Motor neuron (in vitro differentiated cells): ENCODE results near the gene NALCN. TPM values are rescaled to one million over a fixed set of nuclear protein-coding genes. Genes with fewer than 3 reads are reported as not detected.

Experiments used
- ATAC-seq, 8 experiments: fragments of 200-7000 bp; cut with Tn5 transposase; replicated peaks in 6 of 8; 2 replicates each; pipeline ENCODE4 v1.8.0; 2021; ENCODE audit warnings: mild to moderate bottlenecking in 8 of 8, moderate library complexity in 8 of 8
- H3K27ac ChIP-seq, 2 donors: fragments of 250-450 bp; sonication (Bioruptor Pico); 2 replicates each; pipeline ENCODE4 v1.9.0; 2021; ENCODE audit warnings: antibody characterized with exemption in 2 of 2, mild to moderate bottlenecking in 2 of 2, moderate library complexity in 1 of 2
- H3K4me1 ChIP-seq, 2 donors: fragments of 250-450 bp; sonication (Bioruptor Pico); replicated peaks in 1 of 2; 2 replicates each; pipeline ENCODE4 v1.6.1; 2021; ENCODE audit warnings: antibody characterized with exemption in 2 of 2, mild to moderate bottlenecking in 2 of 2, moderate library complexity in 1 of 2
- H3K4me3 ChIP-seq, 5 donors: fragments of 250-450 bp; sonication (Bioruptor Pico); 2 replicates each; pipeline ENCODE4 v1.9.0; 2021; ENCODE audit warnings: antibody characterized with exemption in 5 of 5, mild to moderate bottlenecking in 5 of 5, moderate library complexity in 4 of 5
- WGBS, 10 experiments: fragments of 450-650 bp; shearing (Covaris generic); methylation state at CpG; one replicate each; pipeline ENCODE4 v1.0.0; 2022; 5-methylcytosine and 5-hydroxymethylcytosine counted together
- in situ Hi-C, 9 experiments: fragments of 400-800 bp; cut with MboI; loops; one replicate each; pipeline ENCODE4 v1.15.0; 2021; ENCODE audit warnings: low sequenced_read_pairs in 9 of 9, low pct_unique_long_range_greater_than_20kb in 2 of 9; ENCODE audit not compliant: unreplicated experiment in 9 of 9
- total RNA-seq, 8 experiments: library from RNA; unstranded; fragments of 300-600 nt; gene quantifications; 2 replicates each; pipeline versions ENCODE4 v1.2.3 to v1.2.4, GENCODE V29; 2022

NALCN gene
- total RNA-seq, 8 experiments from 2014 or later = 0.40 to 21.3 (median 3.0) TPM

- H3K27ac ChIP-seq = no peak overlapping the region
- in situ Hi-C loops = no loop called here
- H3K4me3 ChIP-seq = no peak overlapping the region
- ATAC-seq = no peak
- peaks cover 0 to 6% of the 10 kb centered on the region in 2 donors for H3K4me1 ChIP-seq
- WGBS, 10 experiments = 60 to 98% (median 90%) methylated on average over 1 to 5 of the region's 5 CpGs; no CpG with 5 or more reads in 3 of the 10 experiments
Observed at GRCh38 chr13:101354895-101355294, 61.4 kb downstream of the NALCN start.

GRCh38 chr13:101346942-101347728 lies 69.2 kb downstream of the NALCN start:
- no peak for ATAC-seq
- H3K4me3 ChIP-seq = no peak overlapping the region
- in situ Hi-C loops = no loop called here
- WGBS, 10 experiments = 32 to 95% (median 68%) methylated on average over 1 to 4 of the region's 5 CpGs
- no peak overlapping the region for H3K27ac ChIP-seq
- peaks cover 0 to 4% of the 10 kb centered on the region in 2 donors for H3K4me1 ChIP-seq

DNA sequence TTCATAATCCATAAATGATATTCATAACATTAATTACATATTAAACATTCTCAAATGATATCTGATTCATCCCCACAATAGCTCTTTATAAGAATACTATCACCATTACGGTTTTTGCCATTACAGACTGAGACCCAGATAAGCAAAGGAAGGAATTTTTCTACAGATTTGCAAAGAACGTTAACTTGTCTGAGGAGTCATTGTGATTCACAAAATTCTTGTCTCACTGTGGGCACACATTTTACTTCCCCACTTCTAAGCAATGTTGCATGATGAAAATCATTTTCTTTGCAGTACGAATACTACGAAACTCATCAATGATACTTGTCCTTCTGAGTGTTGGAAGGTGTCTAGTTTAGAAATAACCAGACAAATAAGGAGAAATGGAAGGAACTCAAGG lies 70.1 kb downstream of the NALCN start:
- in situ Hi-C loops = no loop called here
- 57 to 100% (median 93%) methylated on average over 1 to 4 of the region's 4 CpGs; no CpG with 5 or more reads in 1 of the 10 experiments for WGBS, 10 experiments
- no peak overlapping the region for H3K4me3 ChIP-seq
- no peak overlapping the region for H3K27ac ChIP-seq
- H3K4me1 ChIP-seq = no peaks in the 10 kb centered on the region
- ATAC-seq = no peak

DNA sequence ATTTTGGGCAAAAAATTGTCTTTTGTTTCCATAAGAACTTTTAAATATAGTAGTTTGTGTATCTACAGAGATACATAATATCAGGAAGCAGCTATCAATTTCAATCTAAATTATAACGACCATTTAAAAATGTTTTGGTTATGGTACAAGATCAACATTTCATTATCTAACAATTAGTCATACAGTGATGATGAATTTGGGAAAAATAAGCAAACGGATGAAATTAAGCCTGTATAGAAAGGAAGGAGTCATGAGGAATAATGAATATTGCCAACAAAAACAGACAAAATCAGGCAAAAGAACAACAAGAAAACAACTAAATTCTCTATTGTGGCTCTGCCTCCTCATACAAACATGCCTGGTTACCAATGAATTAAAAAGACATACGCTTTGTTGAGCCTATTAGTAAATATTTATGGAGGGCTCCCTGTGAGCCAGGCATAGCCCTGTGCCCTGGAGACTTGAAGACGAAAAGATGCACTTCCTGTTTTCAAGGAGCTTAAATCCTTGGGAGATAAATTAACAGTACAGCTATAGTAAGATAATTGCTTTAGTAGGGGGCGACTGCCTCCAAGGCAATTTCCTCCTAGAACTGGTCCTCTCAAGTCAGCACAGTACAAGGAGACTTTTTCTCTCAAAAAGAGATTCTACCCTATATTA lies 73.0 kb downstream of the NALCN start:
- in situ Hi-C loops = no loop called here
- no peak for ATAC-seq
- no peaks in the 10 kb centered on the region for H3K4me1 ChIP-seq
- no peak overlapping the region for H3K4me3 ChIP-seq
- no peak overlapping the region for H3K27ac ChIP-seq
- 35 to 95% (median 84%) methylated on average over 3 to 5 of the region's 5 CpGs; no CpG with 5 or more reads in 1 of the 10 experiments for WGBS, 10 experiments

DNA sequence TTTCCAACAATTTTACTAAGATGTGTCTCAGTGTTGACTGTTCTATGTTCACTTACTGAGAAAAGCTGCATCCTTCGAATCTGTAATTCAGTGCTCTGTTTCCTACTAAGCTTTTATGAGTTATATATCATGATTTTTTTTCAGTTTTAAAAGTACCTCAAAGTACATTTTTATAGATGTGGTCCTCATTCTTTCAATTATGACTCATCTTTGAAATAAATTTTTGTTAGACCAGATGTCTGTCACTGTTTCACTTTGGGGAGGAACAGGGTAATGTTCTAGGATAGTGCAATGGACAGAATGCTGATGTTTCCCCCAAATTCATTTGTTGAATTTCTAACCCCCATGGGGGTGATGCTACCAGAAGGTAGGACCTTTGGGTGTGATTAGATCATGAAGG lies 74.8 kb downstream of the NALCN start:
- no peak overlapping the region for H3K27ac ChIP-seq
- in situ Hi-C loops = no loop called here
- 0 to 100% (median 76%) methylated on average over 1 of the region's 1 CpG; no CpG with 5 or more reads in 1 of the 10 experiments for WGBS, 10 experiments

DNA sequence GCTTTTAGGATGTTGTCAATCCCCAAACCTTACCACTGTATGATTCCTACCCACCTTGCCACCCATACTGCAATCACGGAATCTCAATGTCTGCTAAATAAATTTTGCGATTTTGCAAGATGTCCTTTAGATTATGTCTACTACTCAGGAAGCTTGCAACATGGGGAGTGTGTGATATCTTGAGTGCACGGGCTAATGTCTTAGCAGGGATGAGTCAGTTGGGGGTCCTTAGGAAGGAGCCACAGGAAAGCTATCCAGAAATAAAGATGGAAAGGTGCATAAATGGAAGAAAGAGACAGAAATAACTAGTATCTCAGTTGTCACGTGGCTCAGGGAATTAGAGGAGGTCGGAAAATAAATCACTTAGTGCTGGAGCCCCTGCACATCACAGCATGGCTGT lies 77.1 kb downstream of the NALCN start:
- peaks cover 0 to 8% of the 10 kb centered on the region in 2 donors for H3K4me1 ChIP-seq
- 39 to 100% (median 84%) methylated on average over 1 to 5 of the region's 5 CpGs; no CpG with 5 or more reads in 1 of the 10 experiments for WGBS, 10 experiments
- H3K27ac ChIP-seq = no peak overlapping the region
- H3K4me3 ChIP-seq = no peak overlapping the region
- no peak for ATAC-seq
- in situ Hi-C loops = no loop called here

More for the DNA sequence above, 74.8 kb downstream of the NALCN start:
- H3K4me1 ChIP-seq = no peaks in the 10 kb centered on the region
- H3K4me3 ChIP-seq = no peak overlapping the region
- ATAC-seq = no peak

DNA sequence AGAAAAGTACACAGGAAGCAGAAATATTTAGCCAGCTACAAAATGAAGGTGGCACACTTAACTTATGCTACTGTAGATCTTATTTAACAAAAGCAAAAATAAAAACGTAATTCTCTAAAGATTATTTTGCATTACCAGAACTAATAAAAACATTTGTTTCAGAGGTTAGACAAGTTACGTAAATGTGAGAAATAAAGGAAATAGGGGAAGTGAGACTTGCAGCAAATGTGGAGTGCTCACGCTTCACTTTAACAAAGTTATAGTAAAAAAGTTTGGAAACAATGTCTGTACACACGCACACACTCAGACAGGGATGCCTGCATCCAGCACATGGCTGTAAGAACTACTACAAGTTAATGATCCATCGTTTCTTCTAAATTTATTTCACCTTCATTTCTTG lies 83.7 kb downstream of the NALCN start:
- 56 to 100% (median 88%) methylated on average over 2 to 5 of the region's 5 CpGs for WGBS, 10 experiments
- peaks cover 0 to 8% of the 10 kb centered on the region in 2 donors for H3K4me1 ChIP-seq
- in situ Hi-C loops = no loop called here
- no peak for ATAC-seq
- no peak overlapping the region for H3K4me3 ChIP-seq
- no peak overlapping the region for H3K27ac ChIP-seq

- peaks cover 0 to 8% of the 10 kb centered on the region in 2 donors for H3K4me1 ChIP-seq
- in situ Hi-C loops = no loop called here
- H3K27ac ChIP-seq = no peak overlapping the region
- H3K4me3 ChIP-seq = no peak overlapping the region
- ATAC-seq = no peak
- 56 to 100% (median 92%) methylated on average over 1 to 2 of the region's 2 CpGs; no CpG with 5 or more reads in 2 of the 10 experiments for WGBS, 10 experiments
Observed at GRCh38 chr13:101331731-101332130, 84.6 kb downstream of the NALCN start.

GRCh38 chr13:101327871-101328270 lies 88.4 kb downstream of the NALCN start:
- Histone ChIP-seq H3K27ac (no peak overlapping the region), H3K4me3 (no peak overlapping the region), H3K4me1 (peaks cover 5 to 7% of the 10 kb centered on the region in 2 donors)
- in situ Hi-C loops = no loop called here
- no peak for ATAC-seq
- WGBS, 10 experiments = 50 to 100% (median 88%) methylated on average over 1 to 3 of the region's 3 CpGs; no CpG with 5 or more reads in 3 of the 10 experiments

GRCh38 chr13:101326710-101327109 lies 89.6 kb downstream of the NALCN start:
- in situ Hi-C loops = no loop called here
- H3K27ac ChIP-seq = no peak overlapping the region
- H3K4me1 ChIP-seq = peaks cover 5 to 7% of the 10 kb centered on the region in 2 donors
- ATAC-seq = no peak
- WGBS, 10 experiments = 0 to 100% (median 78%) methylated on average over 1 to 4 of the region's 4 CpGs; no CpG with 5 or more reads in 2 of the 10 experiments
- H3K4me3 ChIP-seq = no peak overlapping the region

DNA sequence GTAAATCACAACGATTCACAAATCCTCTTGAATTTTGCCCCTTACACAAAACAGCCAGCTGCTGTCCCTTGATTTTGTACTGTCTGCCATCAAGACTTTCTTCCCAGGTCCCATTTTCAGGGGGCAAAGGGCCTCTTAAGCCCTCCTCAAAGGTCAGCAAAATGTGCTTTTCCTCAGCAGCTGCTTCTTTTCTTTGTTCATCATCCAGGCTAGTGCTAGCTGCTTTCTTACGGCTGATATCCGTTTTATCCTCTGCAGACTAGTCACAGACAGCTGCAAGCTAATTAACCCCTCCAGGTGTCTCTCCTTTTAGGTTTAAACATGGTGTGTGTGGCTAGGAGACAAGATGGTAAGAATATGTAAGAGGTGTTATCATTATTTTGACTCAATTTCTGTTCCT lies 90.9 kb downstream of the NALCN start:
- no peak overlapping the region for H3K27ac ChIP-seq
- ATAC-seq = peak in 2 of 8 experiments; percentile 19 to 36

DNA sequence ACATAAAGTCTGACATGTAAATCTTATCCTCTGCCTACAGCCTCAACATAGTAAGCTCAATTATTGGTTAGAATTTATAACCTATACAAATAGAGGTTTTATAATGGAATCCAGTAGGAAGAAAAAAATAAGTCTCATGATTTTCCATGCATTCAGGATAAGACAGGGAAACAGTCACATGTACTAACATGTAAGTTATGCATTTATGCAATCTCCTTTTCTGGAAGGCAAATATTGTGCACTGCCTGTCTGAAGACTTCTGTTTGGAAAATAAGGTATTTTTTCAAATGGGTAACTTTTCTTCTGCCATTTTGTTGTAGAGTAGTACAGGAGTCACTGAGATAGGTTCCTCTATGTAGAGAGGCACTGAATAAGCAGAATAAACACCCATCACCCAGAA lies 92.7 kb downstream of the NALCN start:
- in situ Hi-C loops = no loop called here
- Histone ChIP-seq H3K27ac (no peak overlapping the region), H3K4me1 (peaks cover 5 to 7% of the 10 kb centered on the region in 2 donors), H3K4me3 (no peak overlapping the region)
- ATAC-seq = no peak

More for the DNA sequence above, 90.9 kb downstream of the NALCN start:
- in situ Hi-C loops = no loop called here
- H3K4me3 ChIP-seq = no peak overlapping the region
- H3K4me1 ChIP-seq = peaks cover 5 to 7% of the 10 kb centered on the region in 2 donors
- WGBS, 10 experiments = 13 to 60% (median 37%) methylated on average over 1 to 3 of the region's 3 CpGs; no CpG with 5 or more reads in 4 of the 10 experiments

DNA sequence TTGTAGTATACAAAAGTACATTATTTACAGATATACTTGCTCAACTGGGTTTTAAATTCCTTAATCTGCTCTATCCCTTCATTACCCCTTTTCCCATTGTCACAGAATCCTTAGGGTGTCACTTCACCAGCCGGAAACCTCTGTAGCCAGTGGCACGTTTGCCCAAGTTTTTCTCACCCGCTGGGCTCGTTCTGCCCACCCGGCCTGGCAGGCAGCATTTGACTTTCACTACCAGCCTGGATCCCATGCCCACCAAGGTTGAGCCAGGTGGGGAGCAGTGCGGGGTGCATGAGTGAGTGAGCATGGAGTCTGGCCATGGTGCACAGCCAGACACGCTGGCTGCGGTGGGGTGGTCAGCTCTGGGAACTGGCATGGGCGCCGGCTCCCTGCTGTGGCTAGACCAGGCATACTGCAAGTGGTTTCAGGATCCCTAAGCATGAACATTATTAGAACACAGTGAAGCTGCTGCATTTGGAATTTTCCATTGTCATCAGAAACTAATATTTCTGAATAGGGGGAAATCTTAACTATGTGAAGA lies 98.3 kb downstream of the NALCN start:
- no peak for ATAC-seq

More for the DNA sequence above, 98.3 kb downstream of the NALCN start:
- 80 to 100% (median 100%) methylated on average over 1 to 6 of the region's 10 CpGs; no CpG with 5 or more reads in 3 of the 10 experiments for WGBS, 10 experiments
- Histone ChIP-seq H3K27ac (no peak overlapping the region), H3K4me3 (no peak overlapping the region), H3K4me1 (no peaks in the 10 kb centered on the region)
- in situ Hi-C loops = no loop called here
